ENCODE data around the gene CEP19. TPM values are rescaled to one million over a fixed set of nuclear protein-coding genes. Genes with fewer than 3 reads are reported as not detected.

Gene CEP19
- total and polyA plus RNA-seq, 2 of the 8 experiments (the other 6 are each of a cell fraction or from before 2014, with no cell fraction given) = 0.95 to 1.6 TPM

DNA sequence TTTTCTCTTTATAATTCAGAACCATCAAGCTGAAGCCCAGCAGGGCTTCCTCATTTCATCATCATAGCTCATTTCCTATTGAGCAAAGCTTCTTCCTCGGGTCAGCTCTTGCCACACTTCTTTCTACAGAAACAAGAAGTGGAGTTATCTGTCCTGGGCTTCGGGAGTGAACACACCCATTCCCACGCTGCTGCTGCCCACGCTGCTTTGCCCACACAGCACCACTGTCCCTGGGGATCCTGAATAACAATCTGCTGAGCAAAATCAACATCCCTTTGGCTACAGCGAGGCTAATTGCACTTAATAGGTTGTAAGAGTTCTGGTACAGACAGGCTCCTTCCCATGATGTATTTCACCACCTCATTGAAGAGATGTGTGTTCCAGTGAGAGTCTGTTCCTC, 23.7 kb downstream of the CEP19 start:
- no peak for FAIRE-seq
- Histone ChIP-seq H3K79me1 (ENCODE audit: low read depth, low read length) (no peaks in the 10 kb centered on the region), H2BK12ac (ENCODE audit: low read depth, low read length) (no peak overlapping the region; the same call in 1 of the 2 replicates), H3K23me2 (ENCODE audit: low read depth, low read length) (no peaks in the 10 kb centered on the region), H3K27me3 (replicated peaks in 1 of 4; ENCODE audit: control insufficient read depth in 3 of 4, extremely low read depth in 1 of 4, insufficient read depth in 3 of 4, low read length in 3 of 4) (no peaks in the 10 kb centered on the region), H3K9me3 (ENCODE audit: insufficient read depth in 2 of 2, low read depth in 1 of 2, low read length in 1 of 2) (no peaks in the 10 kb centered on the region), H2BK15ac (ENCODE audit: low read length) (no peak overlapping the region), H4K91ac (replicated peaks; ENCODE audit: insufficient read length, low read length) (no peak overlapping the region), H3K9ac (replicated peaks in 1 of 4; ENCODE audit: extremely low read depth in 1 of 4, low read depth in 3 of 4, low read length in 3 of 4) (no peak overlapping the region), H3K14ac (ENCODE audit: insufficient read length) (no peak overlapping the region), H3K36me3 (ENCODE audit: control insufficient read depth in 2 of 4, insufficient read depth in 4 of 4, low read length in 3 of 4) (no peaks in the 10 kb centered on the region), H2BK120ac (replicated peaks; ENCODE audit: low read depth, low read length) (no peak overlapping the region), H3K56ac (replicated peaks; ENCODE audit: insufficient read length, low read depth, low read length) (no peak overlapping the region), H2AFZ (ENCODE audit: low read length) (peak overlapping the region; percentile 89), H3K27ac (ENCODE audit: low read depth, low read length) (no peak overlapping the region), H3K4me2 (ENCODE audit: insufficient read depth in 1 of 2, low read depth in 2 of 2, low read length in 2 of 2) (no peak overlapping the region), H3K23ac (ENCODE audit: insufficient read length) (no peak overlapping the region), H2BK20ac (ENCODE audit: low read length) (no peak overlapping the region), H3K4ac (replicated peaks; ENCODE audit: insufficient read length, low read depth, low read length) (no peak overlapping the region), H3K79me2 (ENCODE audit: control insufficient read depth in 1 of 2, insufficient read depth in 2 of 2, low read length in 2 of 2) (no peaks in the 10 kb centered on the region), H4K5ac (ENCODE audit: insufficient read length, low read depth, low read length) (no peak overlapping the region), H2BK5ac (ENCODE audit: low read depth, low read length) (no peak overlapping the region), H4K20me1 (replicated peaks in 1 of 2; ENCODE audit: control insufficient read depth in 1 of 2, insufficient read depth in 2 of 2, low read length in 2 of 2) (no peaks in the 10 kb centered on the region), H3K4me1 (replicated peaks in 1 of 4; ENCODE audit: control insufficient read depth in 3 of 4, insufficient read depth in 4 of 4, low read length in 3 of 4) (peaks cover 2 to 6% (median 2%) of the 10 kb centered on the region in 4 experiments; a peak in 6 of 7 replicates), H4K8ac (ENCODE audit: extremely low read depth, insufficient read depth, low read length) (no peak overlapping the region), H3K18ac (ENCODE audit: extremely low read depth, low read length) (no peak overlapping the region), H2AK5ac (ENCODE audit: low read depth, low read length) (no peak overlapping the region), H3K4me3 (ENCODE audit: extremely low read depth in 1 of 4, insufficient read depth in 2 of 4, low read depth in 3 of 4, low read length in 4 of 4) (no peak overlapping the region)
- no peak for DNase-seq (ENCODE audit: low read depth in 1 of 2, low spot score in 2 of 2)
- ChIA-PET CTCF (ENCODE audit: partially characterized antibody) (interaction anchor here (0.7 to 10.9 kb wide), 5 partner anchors 38 to 165 kb away, joined by 3 to 143 read pairs (median 5); no protein-coding TSS in a partner anchor), POLR2A (ENCODE audit: partially characterized antibody) (interaction anchor here (1.1 to 1.7 kb wide), 2 partner anchors 34 to 79 kb away, joined by 3 to 7 read pairs; no protein-coding TSS in a partner anchor)
- 86% methylated on average over 5 of the region's 5 CpGs; no CpG with 5 or more reads in 1 of the 2 experiments for WGBS, 2 experiments (ENCODE audit: extremely low coverage in 1 of 2, insufficient coverage in 1 of 2, insufficient read length in 1 of 2, insufficient replicate concordance in 2 of 2, low coverage in 1 of 2, low lambda C conversion rate in 2 of 2, missing lambda C conversion rate in 1 of 2)
- TF ChIP-seq, protein P1, sequence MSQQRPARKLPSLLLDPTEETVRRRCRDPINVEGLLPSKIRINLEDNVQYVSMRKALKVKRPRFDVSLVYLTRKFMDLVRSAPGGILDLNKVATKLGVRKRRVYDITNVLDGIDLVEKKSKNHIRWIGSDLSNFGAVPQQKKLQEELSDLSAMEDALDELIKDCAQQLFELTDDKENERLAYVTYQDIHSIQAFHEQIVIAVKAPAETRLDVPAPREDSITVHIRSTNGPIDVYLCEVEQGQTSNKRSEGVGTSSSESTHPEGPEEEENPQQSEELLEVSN (IDR thresholded peaks at IDR 0.05) = no peak
- TF ChIP-seq KDM5A (IDR thresholded peaks at IDR 0.05; ENCODE audit: low read length) (no peak), MAFK (IDR thresholded peaks at IDR 0.05; ENCODE audit: low read depth, low read length) (no peak), SP1 (IDR thresholded peaks at IDR 0.05; ENCODE audit: low read depth, low read length) (no peak), CBX8 (IDR thresholded peaks at IDR 0.05; ENCODE audit: borderline replicate concordance, low read depth, low read length) (no peak), RAD21 (IDR thresholded peaks at IDR 0.05 in 1 of 2, conservative IDR thresholded peaks at IDR 0.05 in 1 of 2; ENCODE audit: low read depth in 2 of 2, low read length in 2 of 2) (no peak), PHF8 (conservative IDR thresholded peaks at IDR 0.05; ENCODE audit: low read depth, low read length) (no peak), TCF12 (IDR thresholded peaks at IDR 0.05; ENCODE audit: low read depth, low read length) (no peak), SAP30 (IDR thresholded peaks at IDR 0.05; ENCODE audit: insufficient read depth, insufficient replicate concordance, low read length) (no peak), YY1 (IDR thresholded peaks at IDR 0.05; ENCODE audit: low read depth, low read length) (no peak)
- TF ChIP-seq, protein P2, sequence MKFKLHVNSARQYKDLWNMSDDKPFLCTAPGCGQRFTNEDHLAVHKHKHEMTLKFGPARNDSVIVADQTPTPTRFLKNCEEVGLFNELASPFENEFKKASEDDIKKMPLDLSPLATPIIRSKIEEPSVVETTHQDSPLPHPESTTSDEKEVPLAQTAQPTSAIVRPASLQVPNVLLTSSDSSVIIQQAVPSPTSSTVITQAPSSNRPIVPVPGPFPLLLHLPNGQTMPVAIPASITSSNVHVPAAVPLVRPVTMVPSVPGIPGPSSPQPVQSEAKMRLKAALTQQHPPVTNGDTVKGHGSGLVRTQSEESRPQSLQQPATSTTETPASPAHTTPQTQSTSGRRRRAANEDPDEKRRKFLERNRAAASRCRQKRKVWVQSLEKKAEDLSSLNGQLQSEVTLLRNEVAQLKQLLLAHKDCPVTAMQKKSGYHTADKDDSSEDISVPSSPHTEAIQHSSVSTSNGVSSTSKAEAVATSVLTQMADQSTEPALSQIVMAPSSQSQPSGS (IDR thresholded peaks at IDR 0.05; ENCODE audit: low read length) = no peak
